AG04450 (cell line): ENCODE results near the gene KCNMA1. TPM values are rescaled to one million over a fixed set of nuclear protein-coding genes. Genes with fewer than 3 reads are reported as not detected.

Experiments used
- CTCF ChIA-PET: fragments of 300-600, 350-600 bp; formaldehyde crosslinking; extraction: SDS; loops from one replicate; lab custom pipeline; 2022; ENCODE audit warnings: antibody characterized with exemption, inconsistent platforms; lab: Charles Lee
- POLR2A ChIA-PET: fragments of 350-600 bp; formaldehyde crosslinking; extraction: SDS; loops from one replicate; lab custom pipeline; 2021; ENCODE audit warnings: antibody characterized with exemption, inconsistent platforms; lab: Yijun Ruan, JAX
- DNase-seq: peaks from one replicate; pipeline ENCODE4 v3.0.0-alpha.2; 2011; ENCODE audit warnings: low read depth, low spot score
- H3K27ac ChIP-seq: one replicate; pipeline ENCODE4 v1.5.1; 2012; ENCODE audit warnings: low read depth, low read length, control low read depth
- H3K27me3 ChIP-seq: one replicate; pipeline ENCODE4 v1.6.0; 2012; ENCODE audit warnings: low read length; ENCODE audit not compliant: control insufficient read depth, insufficient read depth
- H3K4me3 ChIP-seq: 2 replicates; pipeline ENCODE4 v1.5.1; 2011; ENCODE audit warnings: mild to moderate bottlenecking, low read depth, low read length, control low read depth
- H3K9me3 ChIP-seq: 2 replicates; pipeline ENCODE4 v1.5.1; 2012; ENCODE audit warnings: low read length; ENCODE audit not compliant: control insufficient read depth, insufficient read depth
- CTCF ChIP-seq: IDR thresholded peaks from 2 replicates; pipeline ENCODE4 v1.5.1; 2011; ENCODE audit warnings: low read depth, low read length, control low read depth, inconsistent platforms
- polyA plus RNA-seq: library from polyadenylated mRNA; depleted of rRNA; stranded (reverse); fragments of >200 nt; gene quantifications from 2 replicates; pipeline ENCODE4 v1.2.3, GENCODE V29; 2011

The KCNMA1 gene
- polyA plus RNA-seq, 1 experiment: 58.8 TPM

GRCh38 chr10:77458986-77459590 lies 178.5 kb downstream of the KCNMA1 start:
- CTCF ChIA-PET: interaction anchor here (0.6 to 1.0 kb wide), 2 partner anchors 58 to 285 kb away, joined by 3 to 4 read pairs; no protein-coding TSS in a partner anchor
- peak overlapping the region; percentile 4 for H3K27ac ChIP-seq
- POLR2A ChIA-PET: interaction anchor here (1.6 kb wide), 1 partner anchor 19 kb away, joined by 3 read pairs; no protein-coding TSS in a partner anchor

GRCh38 chr10:77457721-77458120 lies 179.9 kb downstream of the KCNMA1 start:
- TF ChIP-seq CTCF: no peak
- H3K4me3 ChIP-seq: no peak overlapping the region
- H3K9me3 ChIP-seq: no peaks in the 10 kb centered on the region
- H3K27me3 ChIP-seq: no peaks in the 10 kb centered on the region
- no peak overlapping the region for H3K27ac ChIP-seq
- ChIA-PET CTCF (interaction anchor here (1.8 kb wide), 1 partner anchor 29 kb away, joined by 5 read pairs; no protein-coding TSS in a partner anchor), POLR2A (no interaction called here)
- no peak for DNase-seq

More at GRCh38 chr10:77458986-77459590, 178.5 kb downstream of the KCNMA1 start:
- no peaks in the 10 kb centered on the region for H3K27me3 ChIP-seq
- no peaks in the 10 kb centered on the region for H3K9me3 ChIP-seq
- no peak for TF ChIP-seq CTCF
- no peak overlapping the region for H3K4me3 ChIP-seq
- DNase-seq: no peak

- H3K4me3 ChIP-seq: no peak overlapping the region
- ChIA-PET CTCF (interaction anchor here (0.6 to 1.8 kb wide), 3 partner anchors 9 to 184 kb away, joined by 3 to 5 read pairs (median 4); no protein-coding TSS in a partner anchor), POLR2A (no interaction called here)
- H3K27ac ChIP-seq: no peak overlapping the region
- DNase-seq: no peak
- H3K27me3 ChIP-seq: no peaks in the 10 kb centered on the region
- TF ChIP-seq CTCF: no peak
- no peaks in the 10 kb centered on the region for H3K9me3 ChIP-seq
Observed at GRCh38 chr10:77457266-77457665, 180.3 kb downstream of the KCNMA1 start.

GRCh38 chr10:77456414-77456813 lies 181.2 kb downstream of the KCNMA1 start:
- ChIA-PET POLR2A (no interaction called here), CTCF (interaction anchor here (0.6 to 1.0 kb wide), 2 partner anchors 10 to 185 kb away, joined by 3 to 4 read pairs; no protein-coding TSS in a partner anchor)
- H3K27ac ChIP-seq: no peak overlapping the region

More at GRCh38 chr10:77456414-77456813, 181.2 kb downstream of the KCNMA1 start:
- DNase-seq: no peak
- no peaks in the 10 kb centered on the region for H3K27me3 ChIP-seq
- H3K9me3 ChIP-seq: no peaks in the 10 kb centered on the region
- no peak for TF ChIP-seq CTCF
- H3K4me3 ChIP-seq: no peak overlapping the region
